Measurements from ENCODE around the gene INTS1.

- TF ChIP-seq EZH2 (IDR thresholded peaks at IDR 0.05; ENCODE audit: borderline replicate concordance, low read length) (no peak), CTCF (conservative IDR thresholded peaks at IDR 0.05 in 1 of 2, IDR thresholded peaks at IDR 0.05 in 1 of 2; ENCODE audit: extremely low read depth in 1 of 2, insufficient read depth in 1 of 2, low read depth in 1 of 2, low read length in 2 of 2) (no peak)
Observed at GRCh38 chr7:1475393-1475792, 28.8 kb downstream of the INTS1 start.
